ENCODE results near the gene RPRD2.
"Not testable (repeated sequence)": the region's sequence is repeated elsewhere in the genome, so short reads cannot be mapped to it uniquely, and the experiment has no call there.

The RPRD2 gene

GRCh38 chr1:150389650-150390049 is 25.7 kb downstream of the RPRD2 start:
- DNase-seq (ENCODE audit: low spot score) = no peak

DNA sequence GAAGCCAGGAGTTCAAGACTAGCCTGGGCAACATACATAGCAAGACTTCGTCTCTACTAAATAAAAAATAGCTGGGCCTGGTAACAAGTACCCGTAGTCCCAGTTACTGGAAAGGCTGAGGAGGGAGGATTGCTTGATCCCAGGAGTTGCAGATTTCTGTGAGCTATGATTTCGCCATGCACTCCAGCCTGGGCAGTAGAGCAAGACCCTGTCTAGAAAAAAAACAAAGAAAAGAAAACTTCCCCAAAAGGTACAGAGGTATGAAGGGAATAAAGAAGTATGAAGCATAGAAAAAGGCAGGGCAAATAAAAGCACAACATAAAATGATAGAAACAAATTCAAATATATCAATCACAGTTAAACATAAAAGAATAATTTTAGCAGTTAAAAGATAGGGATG is 28.7 kb downstream of the RPRD2 start:
- DNase-seq (ENCODE audit: low spot score) = no peak

GRCh38 chr1:150395115-150395514 is 31.2 kb downstream of the RPRD2 start:
- not testable (repeated sequence) for DNase-seq (ENCODE audit: low spot score)

- DNase-seq (ENCODE audit: low spot score) = no peak
These were observed 33.6 kb downstream of the RPRD2 start for GRCh38 chr1:150397392-150398032.

DNA sequence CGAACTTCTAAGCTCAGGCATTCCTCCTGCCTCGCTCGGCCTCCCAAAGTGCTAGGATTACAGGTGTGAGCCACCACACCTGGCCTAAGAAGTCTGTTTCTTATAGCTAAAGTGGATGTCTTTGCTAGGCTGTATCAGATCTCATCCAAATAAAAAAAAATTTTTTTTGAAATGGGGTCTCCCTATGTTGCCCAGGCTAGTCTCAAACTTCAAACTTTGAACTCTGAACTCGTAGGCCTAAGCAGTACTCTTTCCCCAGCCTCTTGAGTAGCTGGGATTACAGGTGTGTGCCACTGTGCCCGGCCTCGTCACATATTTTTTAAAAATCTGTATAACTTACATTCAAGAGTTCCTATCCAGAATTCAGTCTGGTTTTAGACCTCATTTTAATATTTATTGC is 40.5 kb downstream of the RPRD2 start:
- DNase-seq (ENCODE audit: low spot score) = no peak

DNA sequence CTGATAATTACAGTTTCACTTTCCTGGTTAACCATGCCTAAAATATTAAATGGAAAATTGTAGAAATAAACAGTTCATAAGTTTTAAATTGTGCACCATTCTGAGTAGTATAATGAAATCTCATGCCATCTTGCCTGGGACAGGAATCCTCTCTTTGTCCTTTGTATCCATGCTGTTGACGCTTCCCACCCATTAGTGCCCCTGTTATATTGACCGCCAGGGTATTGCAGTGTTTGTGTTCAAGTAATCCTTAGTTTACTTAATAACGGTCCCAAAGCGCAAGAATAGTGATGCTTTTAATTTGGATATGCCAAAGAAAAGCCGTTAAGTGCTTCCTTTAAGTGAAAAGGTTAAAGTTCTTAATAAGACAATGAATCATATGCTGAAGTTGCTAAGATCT is 41.7 kb downstream of the RPRD2 start:
- no peak for DNase-seq (ENCODE audit: low spot score)

DNA sequence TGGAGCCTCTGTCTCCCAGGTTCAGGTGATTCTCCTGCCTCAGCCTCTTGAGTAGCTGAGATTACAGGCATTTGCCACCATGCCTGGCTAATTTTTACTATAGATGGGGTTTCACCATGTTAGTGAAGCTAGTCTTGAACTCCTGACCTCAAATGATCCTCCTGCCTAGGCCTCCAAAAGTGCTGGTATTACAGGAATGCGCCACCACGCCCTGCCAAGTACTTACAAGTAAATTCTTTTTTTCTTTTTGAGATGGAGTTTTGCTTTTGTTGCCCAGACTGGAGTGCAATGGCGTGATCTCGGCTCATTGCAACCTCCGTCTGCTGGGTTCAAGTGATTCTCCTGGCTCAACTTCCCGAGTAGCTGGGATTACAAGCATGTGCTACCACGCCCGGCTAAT is 42.5 kb downstream of the RPRD2 start:
- DNase-seq (ENCODE audit: low spot score) = no peak

DNA sequence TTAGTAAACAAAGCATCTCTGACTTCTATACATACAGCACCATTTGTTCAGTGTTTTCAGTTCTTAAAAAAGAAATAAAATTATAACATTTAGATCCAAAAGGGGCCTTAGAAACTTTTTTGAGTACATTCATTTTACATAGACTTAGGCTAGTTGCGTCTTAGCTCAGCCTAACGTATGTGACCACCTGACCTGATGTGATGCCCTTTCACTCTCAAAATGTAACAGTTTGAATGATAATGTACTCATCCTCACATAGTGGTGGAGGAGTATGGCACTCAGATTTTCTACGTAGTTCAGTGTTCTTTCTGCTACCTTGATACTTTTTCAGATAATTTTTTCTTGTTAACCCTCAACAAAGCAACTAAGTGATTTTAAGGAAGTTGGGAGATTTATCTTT is 43.4 kb downstream of the RPRD2 start:
- DNase-seq (ENCODE audit: low spot score) = no peak

- no peak for DNase-seq (ENCODE audit: low spot score)
These were observed 44.9 kb downstream of the RPRD2 start for GRCh38 chr1:150408800-150409199.

GRCh38 chr1:150409504-150410362 is 45.8 kb downstream of the RPRD2 start:
- DNase-seq (ENCODE audit: low spot score) = no peak

GRCh38 chr1:150410582-150411101 is 46.7 kb downstream of the RPRD2 start:
- no peak for DNase-seq (ENCODE audit: low spot score)

GRCh38 chr1:150414592-150414991 is 50.6 kb downstream of the RPRD2 start:
- no peak for DNase-seq (ENCODE audit: low spot score)

GRCh38 chr1:150415800-150416199 is 51.9 kb downstream of the RPRD2 start:
- no peak for DNase-seq (ENCODE audit: low spot score)

DNA sequence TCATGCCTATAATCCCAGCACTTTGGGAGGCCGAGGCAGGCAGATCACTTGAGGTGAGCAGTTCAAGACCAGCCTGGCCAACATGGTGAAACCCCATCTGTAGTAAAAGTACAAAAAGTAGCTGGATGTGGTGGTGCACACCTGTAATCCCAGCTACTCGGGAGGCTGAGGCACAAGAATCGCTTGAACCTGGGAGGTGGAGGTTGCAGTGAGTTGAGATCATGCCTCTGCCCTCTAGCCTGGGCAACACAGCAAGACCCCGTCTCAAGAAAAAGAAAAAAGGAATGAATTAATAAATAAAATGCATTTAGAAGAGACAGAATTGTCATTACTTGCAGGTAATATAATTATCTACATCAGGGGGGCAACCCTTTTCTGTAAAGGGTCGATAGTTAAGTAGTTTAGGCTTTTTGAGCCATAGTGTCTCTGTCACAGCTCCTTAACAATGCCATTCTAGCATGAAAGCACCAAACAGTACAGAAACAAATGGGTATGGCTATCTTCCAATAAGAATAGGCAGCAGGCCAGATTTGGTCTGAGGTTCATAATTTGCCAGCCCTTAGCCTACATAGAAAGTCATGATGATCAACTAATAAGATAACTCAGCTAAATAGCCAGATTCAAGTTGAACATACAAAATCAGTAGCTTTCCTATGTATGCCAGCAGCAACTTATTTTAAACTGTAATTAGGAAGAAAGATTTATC is 56.8 kb downstream of the RPRD2 start:
- DNase-seq (ENCODE audit: low spot score) = no peak

DNA sequence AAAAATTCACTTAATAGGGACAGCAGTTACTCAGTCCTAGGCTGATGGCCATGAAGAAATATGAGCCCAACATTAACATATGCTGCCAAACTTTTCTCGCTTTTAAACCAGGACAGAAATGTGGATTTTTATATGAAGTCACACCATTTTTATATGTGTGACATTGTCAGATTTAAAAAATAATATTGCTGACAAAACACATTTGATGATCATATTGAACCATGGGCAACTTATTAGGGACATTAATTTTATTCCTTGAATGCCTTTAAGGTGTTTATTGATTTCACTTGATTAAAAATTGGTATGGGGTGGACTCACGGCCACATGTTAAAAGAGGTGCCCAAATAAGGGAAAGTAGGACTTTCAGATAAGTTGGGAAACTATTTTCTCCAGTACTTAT is 58.6 kb downstream of the RPRD2 start:
- DNase-seq (ENCODE audit: low spot score) = no peak

DNA sequence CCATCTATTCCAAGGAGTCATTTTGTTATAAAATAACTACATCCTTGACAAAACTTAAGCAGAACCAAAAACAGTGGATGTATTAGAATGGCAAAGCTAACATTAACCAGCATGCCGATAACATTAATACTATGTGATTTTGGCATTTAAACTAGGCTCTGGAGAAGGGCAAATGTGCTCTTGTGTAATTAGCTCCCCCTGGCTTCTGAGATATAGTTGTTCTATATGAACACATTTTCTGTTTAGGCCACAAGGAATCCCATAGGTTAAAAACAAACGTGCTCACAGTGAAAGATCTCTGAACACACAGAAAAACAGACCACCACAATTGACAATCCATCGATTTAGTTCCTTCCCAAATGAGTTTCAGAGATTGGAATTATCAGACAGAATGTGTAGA is 65.9 kb downstream of the RPRD2 start:
- peak; percentile 6 for DNase-seq (ENCODE audit: low spot score)

DNA sequence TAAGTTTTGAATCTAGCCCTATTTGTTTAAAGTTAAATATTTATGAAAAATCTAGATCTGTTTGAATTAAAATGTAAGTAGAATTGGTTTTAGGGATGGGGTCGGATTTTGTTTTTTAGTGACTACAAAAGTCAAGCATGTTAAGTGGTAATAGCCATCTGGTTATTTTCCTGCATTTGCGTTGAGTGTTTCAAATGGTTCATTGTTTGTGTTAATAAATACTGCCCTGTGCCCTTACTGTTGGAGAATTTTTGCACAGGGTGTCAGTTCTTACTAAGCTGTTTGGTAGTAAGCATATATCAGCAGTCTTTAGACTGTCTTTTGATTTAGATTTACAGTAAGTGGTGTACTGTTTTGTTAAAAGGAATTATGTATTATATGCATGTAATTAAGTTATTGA is 77.2 kb downstream of the RPRD2 start:
- DNase-seq (ENCODE audit: low spot score) = no peak

GRCh38 chr1:150444232-150444631 is 80.3 kb downstream of the RPRD2 start:
- DNase-seq (ENCODE audit: low spot score) = no peak

GRCh38 chr1:150456146-150456647 is 92.2 kb downstream of the RPRD2 start:
- no peak for DNase-seq (ENCODE audit: low spot score)

GRCh38 chr1:150464422-150464826 is 100.5 kb downstream of the RPRD2 start:
- DNase-seq (ENCODE audit: low spot score) = peak; percentile 77

DNA sequence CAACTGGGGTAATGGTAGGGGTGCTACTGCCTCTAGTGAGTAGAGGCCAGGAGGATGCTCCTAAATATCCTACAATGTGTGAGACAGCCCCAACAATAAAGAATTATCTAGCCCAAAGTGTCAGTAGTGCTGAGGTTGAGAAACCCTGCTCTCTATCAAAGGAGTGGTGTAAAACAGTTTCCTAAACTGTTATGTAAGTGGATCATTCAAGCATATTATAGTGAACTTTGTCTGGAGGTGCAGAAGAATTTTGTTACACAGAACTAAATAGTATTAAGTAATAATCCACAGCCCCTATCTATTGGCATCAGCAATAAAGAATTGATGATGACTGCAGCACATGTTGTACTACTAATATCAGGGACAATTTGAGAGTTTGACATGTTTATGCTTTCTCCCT is 103.0 kb downstream of the RPRD2 start:
- DNase-seq (ENCODE audit: low spot score) = no peak

DNA sequence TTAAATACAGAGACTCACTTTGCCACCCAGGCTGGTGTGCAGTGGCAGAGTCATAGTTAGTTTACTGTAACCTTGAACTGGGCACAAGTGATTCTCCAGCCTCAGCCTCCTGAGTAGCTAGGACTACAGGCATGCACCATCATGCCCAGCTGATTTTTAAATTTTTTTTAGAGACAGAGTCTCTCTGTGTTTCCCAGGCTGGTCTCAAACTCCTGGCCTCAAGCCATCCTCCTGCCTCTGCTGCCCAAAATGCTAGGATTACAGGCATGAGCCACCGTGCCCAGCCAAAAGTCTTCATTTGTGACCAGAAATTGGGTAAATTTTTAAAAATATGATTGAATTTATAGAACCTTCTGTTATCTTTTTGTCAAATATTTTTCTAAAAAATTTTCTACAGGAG is 105.3 kb downstream of the RPRD2 start:
- DNase-seq (ENCODE audit: low spot score) = no peak

Measured in germinal center (tissue), 1 donor.